Common myeloid progenitor, CD34-positive (primary cell): ENCODE measurements around the gene PIGW.

Source experiments
- CTCF ChIA-PET: fragments of 350-600 bp; sonication (Branson Sonifier 250); formaldehyde crosslinking; loops from one replicate; lab custom pipeline; 2021; ENCODE audit warnings: antibody characterized with exemption; lab: Charles Lee
- POLR2A ChIA-PET: fragments of 350-600 bp; sonication (Branson Sonifier 250); formaldehyde crosslinking; loops from one replicate; lab custom pipeline; 2021; ENCODE audit warnings: antibody characterized with exemption; lab: Charles Lee
- DNase-seq, 3 donors: peaks; one replicate each; pipeline versions ENCODE4 v3.0.0 to v3.0.0-alpha.2; 2013
- H3K27ac ChIP-seq, 2 experiments: 1 replicate in 1 of 2; 2 replicates in 1 of 2; pipeline ENCODE4 v1.7.0; 2013; ENCODE audit warnings: inconsistent platforms in 2 of 2, low read length in 2 of 2, mild to moderate bottlenecking in 2 of 2, low read depth in 1 of 2, moderate library complexity in 1 of 2; ENCODE audit not compliant: severe bottlenecking in 2 of 2, insufficient read depth in 1 of 2, poor library complexity in 1 of 2
- H3K27me3 ChIP-seq, 5 experiments: replicated peaks in 2 of 5; 1 replicate in 3 of 5; 2 replicates in 2 of 5; pipeline versions ENCODE4 v1.6.1 to v1.7.0; 2013; ENCODE audit warnings: low read length in 4 of 5, mild to moderate bottlenecking in 2 of 5, moderate library complexity in 2 of 5, inconsistent platforms in 1 of 5; ENCODE audit not compliant: insufficient read depth in 5 of 5, control insufficient read depth in 4 of 5
- H3K36me3 ChIP-seq, 4 experiments: 1 replicate in 2 of 4; 2 replicates in 2 of 4; pipeline versions ENCODE4 v1.6.1 to v1.7.0; 2013; ENCODE audit warnings: low read length in 3 of 4, control low read depth in 1 of 4, mild to moderate bottlenecking in 1 of 4; ENCODE audit not compliant: control insufficient read depth in 4 of 4, insufficient read depth in 4 of 4
- H3K4me1 ChIP-seq, 4 experiments: 1 replicate in 3 of 4; 2 replicates in 1 of 4; pipeline versions ENCODE4 v1.6.1 to v1.7.1; 2013; ENCODE audit warnings: low read length in 3 of 4, mild to moderate bottlenecking in 3 of 4, control low read depth in 1 of 4, inconsistent platforms in 1 of 4, moderate library complexity in 1 of 4; ENCODE audit not compliant: control insufficient read depth in 4 of 4, insufficient read depth in 4 of 4; ENCODE audit errors: control extremely low read depth in 1 of 4
- H3K4me3 ChIP-seq, 7 experiments: 1 replicate in 4 of 7; 2 replicates in 3 of 7; pipeline versions ENCODE4 v1.5.1 to v1.7.0; 2013; ENCODE audit warnings: mild to moderate bottlenecking in 7 of 7, low read length in 6 of 7, moderate library complexity in 6 of 7, inconsistent platforms in 2 of 7, low read depth in 2 of 7, control low read depth in 1 of 7; ENCODE audit not compliant: insufficient read depth in 4 of 7, control insufficient read depth in 1 of 7; ENCODE audit errors: extremely low read depth in 1 of 7
- H3K9me3 ChIP-seq, 5 experiments: 1 replicate in 4 of 5; 2 replicates in 1 of 5; pipeline versions ENCODE4 v1.6.1 to v1.7.1; 2013; ENCODE audit warnings: low read length in 4 of 5, mild to moderate bottlenecking in 2 of 5, inconsistent platforms in 1 of 5, low read depth in 1 of 5, moderate library complexity in 1 of 5; ENCODE audit not compliant: control insufficient read depth in 4 of 5, insufficient read depth in 2 of 5; ENCODE audit errors: control extremely low read depth in 1 of 5
- WGBS: methylation state at CpG from one replicate; pipeline ENCODE4 v1.1.5; 2013; ENCODE audit not compliant: insufficient coverage; 5-methylcytosine and 5-hydroxymethylcytosine counted together

Gene PIGW

GRCh38 chr17:36566081-36566480 is 31.3 kb downstream of the PIGW start:
- Histone ChIP-seq H3K4me1 (no peaks in the 10 kb centered on the region), H3K27me3 (no peaks in the 10 kb centered on the region), H3K27ac (no peak overlapping the region), H3K9me3 (no peaks in the 10 kb centered on the region), H3K36me3 (peaks cover 20 to 73% (median 43%) of the 10 kb centered on the region in 4 experiments), H3K4me3 (no peak overlapping the region)
- WGBS, result 100% methylated on average over 2 of the region's 4 CpGs
- DNase-seq, result no peak
- CTCF ChIA-PET, result interaction anchor here (1.4 to 1.5 kb wide), 3 partner anchors 14 to 30 kb away, joined by 3 read pairs; no protein-coding TSS in a partner anchor
- POLR2A ChIA-PET, result no interaction called here

GRCh38 chr17:36575028-36575427 is 40.2 kb downstream of the PIGW start:
- peaks cover 22 to 66% (median 43%) of the 10 kb centered on the region in 4 experiments for H3K36me3 ChIP-seq
- no peaks in the 10 kb centered on the region for H3K4me1 ChIP-seq
- over 99% methylated on average over 11 of the region's 12 CpGs for WGBS
- POLR2A ChIA-PET, result no interaction called here
- H3K9me3 ChIP-seq, result no peaks in the 10 kb centered on the region
- DNase-seq, result no peak
- CTCF ChIA-PET, result no interaction called here
- no peak overlapping the region for H3K27ac ChIP-seq
- H3K27me3 ChIP-seq, result no peaks in the 10 kb centered on the region
- no peak overlapping the region for H3K4me3 ChIP-seq

GRCh38 chr17:36576793-36577192 is 42.0 kb downstream of the PIGW start:
- no peak overlapping the region for H3K27ac ChIP-seq
- H3K27me3 ChIP-seq, result no peaks in the 10 kb centered on the region
- H3K36me3 ChIP-seq, result peaks cover 25 to 69% (median 48%) of the 10 kb centered on the region in 4 experiments
- DNase-seq, result no peak
- CTCF ChIA-PET, result interaction anchor here (1.1 kb wide), 1 partner anchor 12 kb away, joined by 3 read pairs; no protein-coding TSS in a partner anchor
- POLR2A ChIA-PET, result no interaction called here
- no peaks in the 10 kb centered on the region for H3K9me3 ChIP-seq
- H3K4me1 ChIP-seq, result no peaks in the 10 kb centered on the region
- H3K4me3 ChIP-seq, result no peak overlapping the region
- WGBS, result 100% methylated on average over 1 of the region's 2 CpGs

- Histone ChIP-seq H3K27me3 (no peaks in the 10 kb centered on the region), H3K9me3 (no peaks in the 10 kb centered on the region), H3K4me1 (no peaks in the 10 kb centered on the region), H3K4me3 (no peak overlapping the region), H3K27ac (no peak overlapping the region), H3K36me3 (peaks cover 25 to 70% (median 45%) of the 10 kb centered on the region in 4 experiments)
- DNase-seq, result no peak
- ChIA-PET POLR2A (no interaction called here), CTCF (no interaction called here)
- WGBS, result no CpG with 5 or more reads among the region's 2 CpGs
These were observed 43.9 kb downstream of the PIGW start for GRCh38 chr17:36578671-36579070.

GRCh38 chr17:36583787-36584186 is 49.0 kb downstream of the PIGW start:
- ChIA-PET POLR2A (no interaction called here), CTCF (interaction anchor here (1.4 kb wide), 1 partner anchor 18 kb away, joined by 4 read pairs; the partner anchor contains the start of gene MRM1)

GRCh38 chr17:36586138-36586537 is 51.4 kb downstream of the PIGW start:
- POLR2A ChIA-PET, result no interaction called here
- CTCF ChIA-PET, result interaction anchor here (1.0 to 2.5 kb wide), 2 partner anchors 16 to 42 kb away, joined by 3 to 11 read pairs; partner anchors contain the start of gene MRM1
- no peak overlapping the region for H3K4me3 ChIP-seq
- no peak overlapping the region for H3K27ac ChIP-seq
- peaks cover 0 to 24% (median 3%) of the 10 kb centered on the region in 4 experiments for H3K4me1 ChIP-seq
- no peaks in the 10 kb centered on the region for H3K9me3 ChIP-seq
- no peaks in the 10 kb centered on the region for H3K27me3 ChIP-seq
- WGBS, result 100% methylated on average over 1 of the region's 2 CpGs
- peaks cover 23 to 62% (median 45%) of the 10 kb centered on the region in 4 experiments for H3K36me3 ChIP-seq
- no peak for DNase-seq

More at GRCh38 chr17:36583787-36584186, 49.0 kb downstream of the PIGW start:
- Histone ChIP-seq H3K27ac (no peak overlapping the region), H3K36me3 (peaks cover 27 to 78% (median 55%) of the 10 kb centered on the region in 4 experiments), H3K27me3 (no peaks in the 10 kb centered on the region), H3K9me3 (no peaks in the 10 kb centered on the region), H3K4me1 (peaks cover 0 to 1% (median 0%) of the 10 kb centered on the region in 4 experiments), H3K4me3 (no peak overlapping the region)
- no peak for DNase-seq
- no CpG with 5 or more reads among the region's 1 CpG for WGBS
